Left colon (tissue), 2 donors: ENCODE measurements around the gene TMEM255A. TPM values are rescaled to one million over a fixed set of nuclear protein-coding genes. Genes with fewer than 3 reads are reported as not detected.
"Not testable (repeated sequence)": the region's sequence is repeated elsewhere in the genome, so short reads cannot be mapped to it uniquely, and the experiment has no call there.

ENCODE experiments used
- ATAC-seq: fragments of 200-7000 bp; cut with Tn5 transposase; one replicate; pipeline ENCODE4 v1.9.1; 2020; ENCODE audit warnings: mild to moderate bottlenecking, moderate library complexity
- DNase-seq, 2 donors: peaks; one replicate each; pipeline ENCODE4 v3.0.0-alpha.2; 2020
- intact Hi-C, 2 donors: fragments of 100-400 bp; cut with DNase I in 1 of 2; cut with micrococcal nuclease in 1 of 2; formaldehyde crosslinking; loops; one replicate each; pipeline versions ENCODE4 v1.11.2 to v1.14.0; 2022; cut with DNase I, micrococcal nuclease
- long read RNA-seq: library from polyadenylated mRNA; unstranded; transcript quantifications from one replicate; pipeline ENCODE4 v2.0.0, GENCODE V29; 2021
- total RNA-seq, 2 donors: library from RNA; stranded (reverse); fragmentation: NEBNext Ultra II Directional; extraction: Animal tissue kit (Norgen Biotek cat#: 25700); gene quantifications; one replicate each; pipeline ENCODE4 v1.2.1, GENCODE V29; 2021
- donor health status: DM: no; HTN: no; CAD: no.
- donor health status: DM: yes; HTN: yes; CAD: no.

Gene TMEM255A
- total RNA-seq: 1 to 10 TPM in 1 of 2 donors, under 1 TPM in 1; 0.67 to 2.5 TPM
- long read RNA-seq, partial matches to known transcripts: 0 of 2 reads
- long read RNA-seq, other reads (novel, unspliced or antisense): 2 of 2 reads

DNA sequence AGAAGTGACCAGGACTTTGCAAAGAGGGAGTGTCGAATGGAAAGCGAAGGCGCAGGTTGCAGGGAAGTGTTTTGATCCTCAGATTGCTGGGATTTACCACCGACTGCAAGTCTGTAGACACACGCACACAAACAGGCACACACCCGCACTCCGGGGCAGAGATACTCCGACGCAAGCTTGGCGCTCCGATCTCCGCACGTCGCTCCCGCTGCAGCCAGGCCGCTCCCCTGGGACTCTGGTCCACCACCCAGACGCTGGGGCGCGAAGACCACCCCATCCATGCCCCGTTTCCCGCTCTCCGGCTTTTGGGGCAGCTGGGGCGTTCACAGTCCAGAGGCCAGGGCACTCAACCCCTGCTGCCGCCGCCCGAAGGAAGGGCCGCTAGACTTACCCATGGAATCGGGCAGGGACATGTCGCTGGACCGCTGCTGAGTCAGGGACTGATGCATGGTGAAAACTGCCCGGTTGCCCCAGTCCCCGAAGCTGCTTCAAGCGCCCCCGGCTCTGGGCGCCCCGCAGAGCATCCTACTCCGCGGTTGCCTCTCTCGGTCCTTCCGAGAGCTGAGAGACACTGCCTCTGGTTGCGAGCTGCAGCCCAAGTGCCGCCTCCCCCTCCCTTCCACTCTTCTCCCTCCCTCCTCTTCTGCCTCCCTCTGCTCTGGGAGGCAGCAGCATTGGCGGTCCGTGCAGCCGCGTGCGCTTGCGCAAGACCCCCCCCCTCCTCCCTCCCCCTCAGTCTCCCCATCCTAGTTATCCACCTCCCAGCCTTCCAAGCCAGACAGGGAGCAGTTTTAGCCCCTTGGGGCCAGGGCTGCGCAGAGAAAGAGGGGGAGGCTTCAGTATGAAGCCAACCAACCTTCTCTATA lies at the start of gene TMEM255A:
Gene TMEM255A, minus strand, starts transcription at position 601 of the 866 bp plus-strand sequence. Its CDS starts 152 bp downstream, at position 449.
- ATAC-seq (no peak), DNase-seq (no peak)
- intact Hi-C loops: no loop called here

DNA sequence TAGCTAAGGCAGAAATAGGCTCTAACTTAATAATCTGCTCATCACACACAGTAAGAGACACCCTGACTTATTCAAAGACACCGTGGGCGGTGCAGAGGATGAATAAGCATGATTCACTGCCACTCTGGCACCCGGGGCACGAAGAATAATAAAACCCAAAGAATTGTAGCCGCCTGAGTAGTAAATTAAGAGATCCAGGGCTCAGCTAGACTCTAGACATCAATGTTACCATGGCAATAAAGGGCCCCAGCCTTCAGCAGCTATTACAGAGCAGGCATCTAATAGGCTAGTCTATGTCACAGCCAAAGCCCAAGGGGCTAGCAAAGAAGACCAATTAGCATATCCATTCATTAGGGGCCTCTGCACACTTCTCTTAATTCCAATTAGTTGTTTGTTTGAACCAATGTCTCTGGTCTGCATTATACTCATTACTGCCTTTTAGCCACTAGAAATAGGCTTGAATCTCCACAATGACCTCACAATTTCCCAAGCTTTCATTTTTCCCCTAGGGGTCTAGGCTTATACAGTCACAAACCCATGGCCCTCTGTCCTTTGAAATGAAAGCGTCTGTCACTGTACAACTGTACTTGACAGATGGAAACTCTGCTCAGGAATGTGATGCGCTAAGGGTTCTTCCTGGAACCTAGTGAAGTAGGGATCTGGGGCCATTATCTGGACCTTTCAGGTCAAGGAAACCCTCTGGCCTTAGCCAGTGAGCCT lies 47.6 kb upstream of the TMEM255A start:
- intact Hi-C loops: no loop called here
- no peak for ATAC-seq

GRCh38 chrX:120357186-120357585 lies 45.9 kb upstream of the TMEM255A start:
- no peak for DNase-seq
- intact Hi-C loops: no loop called here
- ATAC-seq: no peak

More for the DNA sequence above, 47.6 kb upstream of the TMEM255A start:
- no peak for DNase-seq

DNA sequence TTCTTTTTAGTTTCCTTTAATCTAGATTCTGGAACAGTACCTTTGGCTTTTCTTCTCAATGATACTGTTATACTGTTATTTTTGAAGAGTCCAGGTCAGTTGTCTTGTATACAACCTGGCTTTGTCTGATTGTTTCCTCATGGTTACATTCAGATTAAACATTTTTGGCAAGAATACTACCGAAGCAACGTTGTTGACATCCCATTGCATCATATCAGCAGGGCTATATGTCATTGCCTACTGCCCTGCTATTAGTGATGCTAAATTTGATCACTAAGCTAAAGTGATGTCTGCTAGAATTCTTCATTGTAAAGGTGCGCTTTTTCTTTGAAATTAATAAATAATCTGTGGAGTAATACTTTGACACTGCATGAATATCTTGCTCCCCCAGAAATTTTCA lies 44.8 kb upstream of the TMEM255A start:
- no peak for DNase-seq
- intact Hi-C loops: no loop called here
- no peak for ATAC-seq

DNA sequence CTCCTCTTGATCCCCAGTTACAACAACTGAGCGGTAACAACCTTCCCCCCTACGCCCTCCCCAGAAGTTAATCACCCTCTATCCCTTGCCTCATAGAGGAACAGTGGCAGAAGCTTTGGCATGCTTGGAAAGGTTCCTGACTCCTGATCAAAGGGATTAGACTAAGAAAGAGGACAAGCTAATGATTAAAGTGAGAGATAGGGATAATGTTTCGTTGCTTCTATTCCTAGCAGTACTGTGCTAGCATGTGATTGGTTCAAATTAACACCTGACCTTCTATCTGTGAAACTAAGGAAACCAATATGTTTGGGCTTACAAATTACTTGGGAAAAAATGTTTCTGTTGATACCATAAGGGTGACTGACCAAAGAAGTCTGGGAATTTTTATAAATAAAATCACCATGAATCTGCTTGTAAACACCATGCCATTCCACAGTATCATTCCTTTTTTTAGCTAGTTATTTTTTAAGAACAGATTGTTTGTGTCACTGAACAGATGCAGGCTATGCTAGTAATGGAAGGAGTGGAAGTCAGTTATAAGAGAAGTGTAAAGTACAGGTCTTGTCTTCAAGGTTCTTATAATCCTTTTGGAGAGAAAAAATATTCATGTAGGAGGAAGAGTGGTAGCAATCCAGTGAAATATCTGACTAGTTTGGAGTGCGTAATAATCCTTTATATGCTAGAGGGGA lies 39.3 kb upstream of the TMEM255A start:
- no peak for DNase-seq
- no peak for ATAC-seq
- intact Hi-C loops: no loop called here

- DNase-seq, intact Hi-C loops, ATAC-seq: not testable (repeated sequence)
Measured at GRCh38 chrX:120344566-120344965, 33.3 kb upstream of the TMEM255A start.

DNA sequence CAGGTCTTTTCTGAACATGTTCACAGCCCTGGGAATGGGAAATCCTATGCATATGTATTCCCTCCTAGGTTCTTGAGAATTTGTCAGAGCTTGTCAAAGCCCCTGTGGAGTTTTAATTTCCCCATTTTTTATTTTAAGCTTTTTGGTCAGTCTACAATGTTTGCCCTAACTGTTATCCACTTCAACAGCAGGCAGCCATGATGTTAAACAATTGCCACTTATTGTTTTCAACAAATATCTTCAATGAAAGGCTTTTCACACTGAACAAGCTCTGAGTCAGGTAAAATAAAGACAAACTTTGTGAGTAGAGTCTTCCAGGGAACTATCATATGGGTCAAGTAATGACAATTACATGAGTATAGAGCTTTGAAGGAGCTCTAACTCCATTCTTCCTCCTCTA lies 25.6 kb upstream of the TMEM255A start:
- no peak for ATAC-seq
- intact Hi-C loops: no loop called here

DNA sequence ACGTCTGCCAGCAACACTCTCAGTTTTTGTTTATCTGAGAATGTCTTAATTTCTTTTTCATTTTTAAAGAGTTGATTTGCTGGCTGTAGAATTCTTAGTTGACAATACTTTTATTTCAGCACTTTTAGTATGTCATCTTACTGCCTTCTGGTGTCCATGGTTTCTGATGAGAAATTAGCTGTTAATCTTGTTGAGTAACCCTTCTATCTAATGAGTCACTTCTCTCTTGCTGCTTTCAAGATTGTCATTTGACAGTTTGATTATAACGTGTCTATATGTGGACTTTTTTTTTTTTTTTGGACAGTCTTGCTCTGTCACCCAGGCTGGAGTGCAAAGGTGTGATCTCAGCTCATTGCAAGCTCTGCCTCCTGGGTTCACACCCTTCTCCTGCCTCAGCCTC lies 24.0 kb upstream of the TMEM255A start:
- intact Hi-C loops: no loop called here
- no peak for ATAC-seq
- DNase-seq: no peak

More for the DNA sequence above, 25.6 kb upstream of the TMEM255A start:
- DNase-seq: no peak

DNA sequence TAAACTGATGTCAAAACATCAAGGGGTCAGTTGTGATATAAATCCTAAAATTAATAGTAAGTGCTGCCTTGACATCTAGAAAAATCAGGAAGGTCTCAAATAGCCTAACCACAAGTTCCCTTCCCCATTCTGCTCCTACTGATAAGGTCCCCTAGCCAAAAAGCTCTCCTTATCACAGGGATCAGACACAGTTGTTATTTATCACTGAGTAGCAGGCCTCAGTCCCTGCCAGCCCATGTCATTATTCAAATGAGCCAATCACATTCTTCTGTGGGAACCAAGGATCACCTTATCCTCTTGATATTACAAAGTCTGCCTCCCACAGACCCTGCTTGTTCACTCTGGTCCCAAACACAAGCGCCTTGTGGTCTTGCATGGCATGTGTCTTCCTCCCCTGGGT lies 23.3 kb upstream of the TMEM255A start:
- no peak for DNase-seq
- intact Hi-C loops: no loop called here
- ATAC-seq: no peak

DNA sequence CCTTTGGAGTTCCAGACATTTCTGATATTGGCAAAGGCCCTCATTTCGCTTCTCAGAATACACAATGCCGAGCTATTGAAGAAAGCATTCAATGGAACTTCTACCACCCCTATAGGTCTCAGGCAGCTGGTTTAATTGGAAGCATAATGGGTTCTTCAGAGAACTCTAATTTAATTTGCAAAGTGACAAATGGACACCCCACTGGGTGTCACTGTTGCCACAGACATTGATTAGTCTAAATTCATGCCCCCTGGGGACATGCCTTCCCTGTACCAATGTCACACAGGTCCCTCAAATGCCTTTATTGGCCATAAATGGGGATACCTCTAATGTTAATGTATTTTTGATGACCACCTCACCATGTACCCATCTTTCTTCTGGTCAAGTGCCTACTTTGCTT lies 22.9 kb upstream of the TMEM255A start:
- intact Hi-C loops: no loop called here
- DNase-seq (no peak), ATAC-seq (no peak)

DNA sequence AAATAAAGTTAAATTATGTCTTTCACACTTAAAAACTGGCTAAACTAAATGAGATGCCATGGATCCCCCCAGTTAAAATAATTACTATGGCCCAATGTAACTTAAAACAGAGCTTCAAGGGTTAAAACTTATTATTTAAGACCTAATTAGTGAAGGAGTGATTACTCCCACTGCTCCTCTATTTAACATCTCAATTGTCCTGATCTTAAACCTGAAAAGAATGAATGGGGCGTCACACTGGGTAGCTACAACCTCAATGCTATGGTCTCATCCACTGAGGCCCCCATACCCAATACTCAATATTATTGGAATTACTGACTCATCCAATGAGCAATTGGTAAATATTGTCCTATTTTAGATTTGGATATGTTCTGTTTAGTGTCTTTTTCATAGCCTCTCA lies 21.1 kb upstream of the TMEM255A start:
- ATAC-seq: no peak
- intact Hi-C loops: no loop called here
- no peak for DNase-seq

DNA sequence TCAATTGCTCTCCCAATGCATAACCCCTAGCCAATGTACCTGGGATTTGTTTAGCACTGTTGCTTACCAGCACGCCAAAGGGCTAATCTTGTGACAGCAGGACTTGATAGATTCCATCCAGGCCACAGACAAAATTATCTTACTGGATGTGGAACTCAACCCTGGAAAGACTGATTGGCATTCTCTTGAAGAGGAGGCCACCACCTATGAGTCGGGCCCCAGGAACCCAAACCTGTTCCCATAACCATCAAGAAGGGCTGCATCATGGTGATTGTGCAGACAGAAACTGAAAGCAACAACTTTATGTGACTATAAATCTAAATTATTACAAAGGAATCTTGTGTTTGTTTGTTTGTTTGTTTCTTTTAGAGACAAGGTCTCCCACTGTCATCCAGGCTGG lies 19.9 kb upstream of the TMEM255A start:
- DNase-seq (no peak), ATAC-seq (no peak)
- intact Hi-C loops: no loop called here

DNA sequence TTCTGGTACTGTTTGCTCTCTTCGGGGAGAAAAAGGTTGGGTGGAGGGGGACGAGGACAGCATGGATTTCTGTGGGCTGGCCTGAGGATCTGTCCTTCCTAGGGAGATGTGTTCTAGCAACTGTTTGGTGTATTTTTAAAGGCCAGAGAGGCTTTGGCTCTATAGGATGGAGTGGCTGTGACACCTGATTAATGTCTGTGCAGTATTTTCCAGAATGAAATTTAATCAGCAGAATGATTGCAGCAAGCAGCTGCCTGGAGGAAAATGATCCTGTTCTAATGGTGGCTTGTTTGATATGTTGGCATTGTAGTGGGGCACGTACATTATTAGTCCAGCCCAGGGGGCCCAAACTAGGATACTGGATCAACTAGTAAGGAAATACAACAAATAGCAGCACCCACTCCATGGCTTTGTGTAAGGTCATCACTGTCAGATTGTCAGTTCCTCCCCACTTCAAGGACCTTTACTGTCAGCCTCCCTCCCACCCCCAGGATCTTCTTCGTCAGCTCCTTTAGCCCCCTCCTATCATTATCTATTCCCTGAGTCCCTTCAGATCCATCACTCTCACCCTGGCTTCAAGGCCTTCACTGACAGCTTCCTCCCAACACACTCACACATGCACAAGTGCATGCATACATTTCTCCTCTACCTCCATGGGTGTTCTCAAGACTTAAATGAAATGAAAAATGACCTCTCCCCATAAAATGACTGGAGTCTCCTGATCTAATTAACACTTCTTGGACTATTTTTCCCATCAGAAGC lies 10.4 kb upstream of the TMEM255A start:
- ATAC-seq: no peak
- intact Hi-C loops: no loop called here
- DNase-seq: no peak

GRCh38 chrX:120318411-120318810 lies 7.2 kb upstream of the TMEM255A start:
- DNase-seq: no peak
- intact Hi-C loops: no loop called here
- no peak for ATAC-seq

GRCh38 chrX:120316587-120317283 lies 5.5 kb upstream of the TMEM255A start:
- DNase-seq (no peak), ATAC-seq (peak; percentile 38)
- intact Hi-C loops: no loop called here

DNA sequence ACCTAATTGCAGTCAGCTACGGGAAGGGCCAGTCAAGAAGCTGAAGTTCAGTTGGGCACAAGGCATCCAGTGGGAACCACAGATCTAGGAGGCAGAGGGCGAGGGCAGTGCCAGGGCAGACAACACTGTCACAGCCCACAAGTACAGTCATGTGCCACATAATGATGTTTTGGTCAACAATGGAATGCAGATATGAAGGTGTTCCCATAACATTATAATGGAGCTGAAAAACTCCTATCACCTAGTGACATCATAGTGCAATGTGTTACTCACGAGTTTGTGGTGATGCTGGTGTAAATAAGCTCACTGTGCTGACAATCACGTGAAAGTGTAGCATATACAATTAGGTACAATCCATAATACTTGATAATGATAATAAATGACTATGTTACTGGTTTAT lies 4.5 kb upstream of the TMEM255A start:
- intact Hi-C loops: no loop called here
- ATAC-seq (no peak), DNase-seq (no peak)

DNA sequence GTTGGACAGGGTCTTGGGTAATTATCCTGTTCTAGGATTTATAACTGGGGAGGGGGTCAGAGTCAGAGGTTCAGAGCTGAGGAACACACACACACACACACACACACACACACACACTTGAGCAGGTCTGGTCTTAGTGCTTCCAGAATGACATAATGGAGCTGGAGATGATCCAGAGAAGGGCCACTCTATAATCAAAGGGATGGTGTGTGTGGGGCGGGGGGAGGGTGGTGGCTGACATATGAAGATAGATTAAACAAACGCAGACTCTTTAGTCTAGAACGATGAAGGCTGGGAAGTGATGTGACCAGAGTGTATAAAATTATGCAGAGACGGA lies 434 bp upstream of the TMEM255A start:
- DNase-seq: no peak
- intact Hi-C loops: no loop called here
- ATAC-seq: no peak
